ENCODE results near the gene GOLGA6D. TPM values are rescaled to one million over a fixed set of nuclear protein-coding genes. Genes with fewer than 3 reads are reported as not detected.
"Not testable (repeated sequence)": the region's sequence is repeated elsewhere in the genome, so short reads cannot be mapped to it uniquely, and the experiment has no call there.

The GOLGA6D gene
- total RNA-seq, 4 donors from 2014 or later = not detected

DNA sequence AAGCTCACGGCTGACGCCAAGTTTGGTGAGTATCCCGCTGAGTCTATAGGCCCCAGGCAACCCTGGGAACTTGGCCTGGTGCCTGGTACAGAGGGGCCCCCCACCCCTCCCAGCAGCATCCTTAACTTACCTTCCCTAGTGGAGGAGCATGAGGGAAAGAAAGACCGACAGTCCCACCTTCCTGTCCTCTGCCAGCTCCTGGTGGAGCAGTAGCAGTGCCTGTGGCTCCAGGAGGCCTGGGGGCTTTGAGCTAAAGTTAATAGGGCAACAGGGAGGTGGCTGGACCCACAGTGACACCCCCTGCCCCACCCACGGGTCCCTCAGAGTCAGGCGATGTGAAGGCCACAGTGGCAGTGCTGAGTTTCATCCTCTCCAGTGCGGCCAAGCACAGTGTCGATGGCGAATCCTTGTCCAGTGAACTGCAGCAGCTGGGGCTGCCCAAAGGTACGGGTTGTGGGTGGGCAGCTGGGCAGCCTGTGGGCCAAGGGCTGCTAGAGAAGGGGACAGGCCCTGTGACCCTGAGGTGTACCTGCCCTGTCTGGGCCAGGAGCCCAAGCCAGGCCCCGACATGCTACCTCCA, 56.1 kb downstream of the GOLGA6D start:
- H3K36me3 ChIP-seq = peaks cover 0 to 30% (median 27%) of the 10 kb centered on the region in 4 donors
- no peaks in the 10 kb centered on the region for H3K9me3 ChIP-seq
- no peak overlapping the region for H3K27ac ChIP-seq (replicated peaks in 1 of 4)
- WGBS = 90% methylated on average over 2 of the region's 11 CpGs
- H3K27me3 ChIP-seq = no peaks in the 10 kb centered on the region
- TF ChIP-seq POLR2A (IDR thresholded peaks at IDR 0.05; ENCODE audit: low read depth) (no peak), EP300 (IDR thresholded peaks at IDR 0.05) (no peak), POLR2AphosphoS5 (IDR thresholded peaks at IDR 0.05) (no peak)
- TF ChIP-seq, protein P1, sequence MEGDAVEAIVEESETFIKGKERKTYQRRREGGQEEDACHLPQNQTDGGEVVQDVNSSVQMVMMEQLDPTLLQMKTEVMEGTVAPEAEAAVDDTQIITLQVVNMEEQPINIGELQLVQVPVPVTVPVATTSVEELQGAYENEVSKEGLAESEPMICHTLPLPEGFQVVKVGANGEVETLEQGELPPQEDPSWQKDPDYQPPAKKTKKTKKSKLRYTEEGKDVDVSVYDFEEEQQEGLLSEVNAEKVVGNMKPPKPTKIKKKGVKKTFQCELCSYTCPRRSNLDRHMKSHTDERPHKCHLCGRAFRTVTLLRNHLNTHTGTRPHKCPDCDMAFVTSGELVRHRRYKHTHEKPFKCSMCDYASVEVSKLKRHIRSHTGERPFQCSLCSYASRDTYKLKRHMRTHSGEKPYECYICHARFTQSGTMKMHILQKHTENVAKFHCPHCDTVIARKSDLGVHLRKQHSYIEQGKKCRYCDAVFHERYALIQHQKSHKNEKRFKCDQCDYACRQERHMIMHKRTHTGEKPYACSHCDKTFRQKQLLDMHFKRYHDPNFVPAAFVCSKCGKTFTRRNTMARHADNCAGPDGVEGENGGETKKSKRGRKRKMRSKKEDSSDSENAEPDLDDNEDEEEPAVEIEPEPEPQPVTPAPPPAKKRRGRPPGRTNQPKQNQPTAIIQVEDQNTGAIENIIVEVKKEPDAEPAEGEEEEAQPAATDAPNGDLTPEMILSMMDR (IDR thresholded peaks at IDR 0.05) = no peak
- intact Hi-C loops (cut with DNase I) = no loop called here
- peaks cover 9 to 22% (median 19%) of the 10 kb centered on the region in 4 donors for H3K4me1 ChIP-seq
- no peak overlapping the region for H3K4me3 ChIP-seq
- no peak for DNase-seq (ENCODE audit: extremely low spot score)

- Histone ChIP-seq H3K36me3 (peaks cover 0 to 30% (median 27%) of the 10 kb centered on the region in 4 donors), H3K4me1 (peaks cover 9 to 26% (median 20%) of the 10 kb centered on the region in 4 donors), H3K9me3 (no peaks in the 10 kb centered on the region), H3K27me3 (no peaks in the 10 kb centered on the region), H3K4me3 (no peak overlapping the region), H3K27ac (replicated peaks in 1 of 4) (no peak overlapping the region)
- DNase-seq (ENCODE audit: extremely low spot score) = no peak
- 90% methylated on average over 5 of the region's 13 CpGs for WGBS
- intact Hi-C loops (cut with DNase I) = no loop called here
- TF ChIP-seq POLR2AphosphoS5 (IDR thresholded peaks at IDR 0.05) (no peak), POLR2A (IDR thresholded peaks at IDR 0.05; ENCODE audit: low read depth) (no peak), EP300 (IDR thresholded peaks at IDR 0.05) (no peak)
- TF ChIP-seq, protein P1 (IDR thresholded peaks at IDR 0.05) = no peak
These were observed 57.1 kb downstream of the GOLGA6D start for GRCh38 chr15:75339531-75340240.

- TF ChIP-seq EP300 (IDR thresholded peaks at IDR 0.05) (no peak), POLR2AphosphoS5 (IDR thresholded peaks at IDR 0.05) (no peak), POLR2A (IDR thresholded peaks at IDR 0.05; ENCODE audit: low read depth) (no peak)
- TF ChIP-seq, protein P1 (IDR thresholded peaks at IDR 0.05) = no peak
These were observed 59.6 kb downstream of the GOLGA6D start for GRCh38 chr15:75342221-75342620.

DNA sequence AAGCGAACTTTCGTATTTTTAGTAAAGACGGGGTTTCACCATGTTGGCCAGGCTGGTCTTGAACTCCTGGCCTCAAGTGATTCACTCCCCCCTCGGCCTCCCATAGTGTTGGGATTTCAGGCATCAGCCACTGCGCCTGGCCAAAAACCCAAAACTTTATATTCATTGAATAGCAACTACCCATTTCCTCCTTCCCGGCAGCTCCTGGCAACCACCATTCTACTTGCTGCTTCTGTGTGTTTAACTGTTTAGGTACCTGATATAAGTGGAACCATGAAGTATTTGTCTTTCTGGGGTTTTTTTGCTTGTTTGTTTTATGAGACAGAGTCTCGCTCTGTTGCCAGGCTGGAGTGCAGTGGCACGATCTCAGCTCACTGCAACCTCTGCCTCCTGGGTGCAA, 61.3 kb downstream of the GOLGA6D start:
- peaks cover 7 to 24% (median 21%) of the 10 kb centered on the region in 4 donors for H3K4me1 ChIP-seq
- peaks cover 0 to 23% (median 22%) of the 10 kb centered on the region in 4 donors for H3K36me3 ChIP-seq
- intact Hi-C loops (cut with DNase I); H3K4me3 ChIP-seq; H3K27ac ChIP-seq (replicated peaks in 1 of 4); H3K27me3 ChIP-seq; H3K9me3 ChIP-seq; DNase-seq (ENCODE audit: extremely low spot score): not testable (repeated sequence)
- 47% methylated on average over 8 of the region's 8 CpGs for WGBS

More at GRCh38 chr15:75342221-75342620, 59.6 kb downstream of the GOLGA6D start:
- Histone ChIP-seq H3K9me3 (no peaks in the 10 kb centered on the region), H3K27me3 (no peaks in the 10 kb centered on the region), H3K36me3 (peaks cover 0 to 30% (median 27%) of the 10 kb centered on the region in 4 donors), H3K4me1 (peaks cover 0 to 18% (median 16%) of the 10 kb centered on the region in 4 donors), H3K4me3 (no peak overlapping the region), H3K27ac (replicated peaks in 1 of 4) (no peak overlapping the region)
- intact Hi-C loops (cut with DNase I) = no loop called here
- WGBS = 87% methylated on average over 6 of the region's 6 CpGs
- DNase-seq (ENCODE audit: extremely low spot score) = no peak

Small RNA genes lying within 50 kb of the gene (small RNA-seq; reads per million reads assigned to genes)
- gene AC068338.1 (0 reads per million in 3 donors), gene RN7SL327P (0 reads per million in 3 donors), gene RN7SL489P (0 reads per million in 3 donors)

Other genes with a start within 250 kb of the GOLGA6D start
- 10 to 100 TPM in 3 of 4 donors, 1 to 10 TPM in 1; 7.5 to 17.7 (median 13.4) TPM for gene C15orf39, start 81.0 kb upstream of the GOLGA6D start, total RNA-seq
- gene GOLGA6C, start 24.5 kb upstream of the GOLGA6D start, total RNA-seq = not detected
- 10 to 100 TPM; 32.0 to 73.0 (median 50.6) TPM for gene COMMD4, start 53.2 kb downstream of the GOLGA6D start, total RNA-seq
- 10 to 100 TPM; 14.1 to 37.0 (median 15.7) TPM for gene NEIL1, start 64.2 kb downstream of the GOLGA6D start, total RNA-seq
- 100 to 1,000 TPM in 3 of 4 donors, 10 to 100 TPM in 1; 67.4 to 163 (median 125) TPM for gene MAN2C1, start 85.8 kb downstream of the GOLGA6D start, total RNA-seq
- 10 to 100 TPM; 31.1 to 53.1 (median 45.6) TPM for gene SIN3A, start 168.9 kb downstream of the GOLGA6D start, total RNA-seq

All from esophagus muscularis mucosa (tissue), 4 donors.